Gastrocnemius medialis (tissue), 4 donors: ENCODE measurements around the gene MUC15. TPM values are rescaled to one million over a fixed set of nuclear protein-coding genes. Genes with fewer than 3 reads are reported as not detected.

Experiments
- ATAC-seq, 2 donors: fragments of 150-250 bp; one replicate each; pipeline ENCODE4 v1.9.1; 2016
- DNase-seq, 2 donors: peaks; one replicate each; pipeline ENCODE4 v3.0.0-alpha.2; 2019
- H3K27ac ChIP-seq, 4 donors: fragments of 200-600 bp; sonication (generic); 1 replicate in 1 of 4; 2 replicates in 3 of 4; pipeline ENCODE4 v1.5.1; 2016 to 2018; ENCODE audit warnings: mild to moderate bottlenecking in 2 of 4, moderate library complexity in 1 of 4
- H3K27me3 ChIP-seq, 3 donors: fragments of 200-600 bp; sonication (generic) in 2 of 3; 1 replicate in 1 of 3; 2 replicates in 2 of 3; pipeline versions ENCODE4 v1.5.1 to v1.6.0; 2016 to 2019; ENCODE audit warnings: mild to moderate bottlenecking in 1 of 3, moderate library complexity in 1 of 3
- H3K36me3 ChIP-seq, 2 donors: fragments of 200-600 bp; sonication (generic) in 1 of 2; one replicate each; pipeline ENCODE4 v1.5.1; 2017 to 2018
- H3K4me1 ChIP-seq, 2 donors: fragments of 200-600 bp; sonication (generic) in 1 of 2; one replicate each; pipeline ENCODE4 v1.5.1; 2016 to 2017; ENCODE audit warnings: mild to moderate bottlenecking in 2 of 2
- H3K4me3 ChIP-seq, 4 donors: fragments of 200-600 bp; sonication (generic) in 3 of 4; 1 replicate in 1 of 4; 2 replicates in 3 of 4; pipeline ENCODE4 v1.5.1; 2016 to 2019; ENCODE audit warnings: mild to moderate bottlenecking in 2 of 4
- H3K9me3 ChIP-seq, 3 donors: fragments of 200-600 bp; sonication (generic) in 2 of 3; 1 replicate in 1 of 3; 2 replicates in 2 of 3; pipeline ENCODE4 v1.5.1; 2016 to 2019
- POLR2A ChIP-seq, 2 donors: fragments of 450-650 bp; IDR thresholded peaks; one replicate each; pipeline ENCODE4 v1.6.1; 2017; ENCODE audit warnings: antibody characterized with exemption in 2 of 2, mild to moderate bottlenecking in 2 of 2, moderate library complexity in 2 of 2
- in situ Hi-C, 4 donors: fragments of 200-750 bp; cut with MboI; loops; one replicate each; pipeline versions ENCODE4 v1.15.0 to v1.8.0; 2017; ENCODE audit warnings: low sequenced_read_pairs in 4 of 4
- intact Hi-C: fragments of 100-400 bp; cut with DNase I; formaldehyde crosslinking; loops from one replicate; pipeline ENCODE4 v1.15.1; 2023; ENCODE audit warnings: low total_unique reads
- total RNA-seq, 4 donors: library from RNA; depleted of rRNA; stranded (reverse); fragments of >200 nt; gene quantifications; one replicate each; pipeline versions ENCODE4 v1.1.0 to v1.2.3, GENCODE V29; 2016
- TF ChIP-seq, protein P1 (sequence below), 5 experiments: fragments of 450-650 bp in 3 of 5; fragments of 200-600 bp in 2 of 5; sonication (generic) in 2 of 5; IDR thresholded peaks in 4 of 5; conservative IDR thresholded peaks in 1 of 5; 1 replicate in 4 of 5; 2 replicates in 1 of 5; pipeline ENCODE4 v1.5.1; 2016 to 2019; ENCODE audit warnings: antibody characterized with exemption in 5 of 5, mild to moderate bottlenecking in 3 of 5, moderate library complexity in 3 of 5

Gene MUC15
- total RNA-seq, 4 donors from 2014 or later = not detected

DNA sequence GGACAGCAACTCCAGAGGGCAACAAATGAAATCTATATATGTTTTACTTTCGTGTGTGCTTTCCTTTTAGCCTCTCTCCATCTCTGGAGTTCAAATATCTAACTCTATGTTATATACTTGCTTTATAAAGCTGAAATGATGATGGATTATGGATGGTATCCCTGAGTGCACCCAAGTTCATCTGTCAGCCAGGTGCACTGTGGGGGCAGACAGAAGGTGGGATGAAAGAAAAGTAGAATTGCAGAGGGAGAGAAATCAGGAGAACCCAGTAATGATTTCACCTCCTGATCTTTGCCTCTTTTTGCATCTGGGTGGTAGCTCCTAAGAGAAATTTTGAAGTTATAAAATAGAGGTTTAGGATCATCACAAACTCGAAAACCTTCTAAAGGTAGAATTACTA lies 2.4 kb downstream of the MUC15 start:
- H3K36me3 ChIP-seq = no peaks in the 10 kb centered on the region
- DNase-seq (no peak), ATAC-seq (no peak)
- no peak overlapping the region for H3K4me3 ChIP-seq
- H3K27me3 ChIP-seq = no peaks in the 10 kb centered on the region
- H3K4me1 ChIP-seq = no peaks in the 10 kb centered on the region
- intact Hi-C loops = no loop called here
- no peak for TF ChIP-seq POLR2A (IDR thresholded peaks at IDR 0.05)
- TF ChIP-seq, protein P1, sequence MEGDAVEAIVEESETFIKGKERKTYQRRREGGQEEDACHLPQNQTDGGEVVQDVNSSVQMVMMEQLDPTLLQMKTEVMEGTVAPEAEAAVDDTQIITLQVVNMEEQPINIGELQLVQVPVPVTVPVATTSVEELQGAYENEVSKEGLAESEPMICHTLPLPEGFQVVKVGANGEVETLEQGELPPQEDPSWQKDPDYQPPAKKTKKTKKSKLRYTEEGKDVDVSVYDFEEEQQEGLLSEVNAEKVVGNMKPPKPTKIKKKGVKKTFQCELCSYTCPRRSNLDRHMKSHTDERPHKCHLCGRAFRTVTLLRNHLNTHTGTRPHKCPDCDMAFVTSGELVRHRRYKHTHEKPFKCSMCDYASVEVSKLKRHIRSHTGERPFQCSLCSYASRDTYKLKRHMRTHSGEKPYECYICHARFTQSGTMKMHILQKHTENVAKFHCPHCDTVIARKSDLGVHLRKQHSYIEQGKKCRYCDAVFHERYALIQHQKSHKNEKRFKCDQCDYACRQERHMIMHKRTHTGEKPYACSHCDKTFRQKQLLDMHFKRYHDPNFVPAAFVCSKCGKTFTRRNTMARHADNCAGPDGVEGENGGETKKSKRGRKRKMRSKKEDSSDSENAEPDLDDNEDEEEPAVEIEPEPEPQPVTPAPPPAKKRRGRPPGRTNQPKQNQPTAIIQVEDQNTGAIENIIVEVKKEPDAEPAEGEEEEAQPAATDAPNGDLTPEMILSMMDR (IDR thresholded peaks at IDR 0.05 in 4 of 5, conservative IDR thresholded peaks at IDR 0.05 in 1 of 5) = no peak
- no peaks in the 10 kb centered on the region for H3K9me3 ChIP-seq
- H3K27ac ChIP-seq = no peak overlapping the region
- in situ Hi-C loops = no loop called here

DNA sequence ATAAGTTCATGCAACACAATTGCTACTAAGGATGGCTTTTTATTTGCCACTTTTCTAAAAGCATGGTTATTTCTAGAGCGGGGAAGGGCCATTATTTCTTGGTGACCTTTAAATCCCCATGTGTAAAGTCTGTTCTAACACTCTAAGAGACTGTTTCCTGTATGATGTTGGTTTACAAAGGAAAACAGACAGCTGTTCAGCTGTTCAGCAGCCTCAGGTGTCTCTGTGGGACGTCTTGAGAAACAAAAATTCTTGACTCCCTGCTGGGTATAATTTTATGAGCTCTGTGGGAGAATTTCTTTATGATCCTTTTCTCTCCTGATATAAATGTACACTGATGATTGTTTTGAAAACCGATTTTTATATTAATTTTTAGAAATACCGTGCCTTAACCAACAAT lies 13.9 kb downstream of the MUC15 start:
- TF ChIP-seq, protein P1 (IDR thresholded peaks at IDR 0.05 in 4 of 5, conservative IDR thresholded peaks at IDR 0.05 in 1 of 5) = no peak
- TF ChIP-seq POLR2A (IDR thresholded peaks at IDR 0.05) = no peak
- intact Hi-C loops (no loop called here), in situ Hi-C loops (no loop called here)
- H3K9me3 ChIP-seq = no peaks in the 10 kb centered on the region
- H3K27me3 ChIP-seq = no peaks in the 10 kb centered on the region
- no peak overlapping the region for H3K27ac ChIP-seq
- no peaks in the 10 kb centered on the region for H3K36me3 ChIP-seq
- H3K4me3 ChIP-seq = no peak overlapping the region
- no peak for ATAC-seq
- H3K4me1 ChIP-seq = no peaks in the 10 kb centered on the region
- DNase-seq = no peak

DNA sequence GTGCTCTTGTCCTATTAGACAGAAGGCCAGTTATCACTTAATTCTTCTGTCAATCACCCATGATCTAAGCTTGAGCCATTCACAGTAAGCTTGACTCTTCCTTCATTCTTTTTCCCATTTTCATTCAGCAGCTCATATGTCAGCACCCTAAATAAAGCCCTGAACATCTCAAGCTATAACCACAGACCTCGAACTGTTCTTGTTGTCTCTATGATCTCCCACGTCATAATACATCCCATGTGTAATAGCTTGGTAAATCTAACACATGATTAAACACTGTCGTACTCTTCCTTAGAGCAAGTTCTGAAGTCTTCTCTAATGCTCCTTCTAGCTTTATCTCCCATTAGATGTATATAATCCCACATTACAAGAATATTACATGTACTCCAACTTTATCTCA lies 14.4 kb downstream of the MUC15 start:
- no peaks in the 10 kb centered on the region for H3K9me3 ChIP-seq
- intact Hi-C loops (no loop called here), in situ Hi-C loops (no loop called here)
- no peaks in the 10 kb centered on the region for H3K36me3 ChIP-seq
- H3K27ac ChIP-seq = no peak overlapping the region
- no peaks in the 10 kb centered on the region for H3K27me3 ChIP-seq
- no peak overlapping the region for H3K4me3 ChIP-seq
- ATAC-seq (no peak), DNase-seq (no peak)
- no peaks in the 10 kb centered on the region for H3K4me1 ChIP-seq
- no peak for TF ChIP-seq POLR2A (IDR thresholded peaks at IDR 0.05)
- TF ChIP-seq, protein P1 (IDR thresholded peaks at IDR 0.05 in 4 of 5, conservative IDR thresholded peaks at IDR 0.05 in 1 of 5) = no peak

DNA sequence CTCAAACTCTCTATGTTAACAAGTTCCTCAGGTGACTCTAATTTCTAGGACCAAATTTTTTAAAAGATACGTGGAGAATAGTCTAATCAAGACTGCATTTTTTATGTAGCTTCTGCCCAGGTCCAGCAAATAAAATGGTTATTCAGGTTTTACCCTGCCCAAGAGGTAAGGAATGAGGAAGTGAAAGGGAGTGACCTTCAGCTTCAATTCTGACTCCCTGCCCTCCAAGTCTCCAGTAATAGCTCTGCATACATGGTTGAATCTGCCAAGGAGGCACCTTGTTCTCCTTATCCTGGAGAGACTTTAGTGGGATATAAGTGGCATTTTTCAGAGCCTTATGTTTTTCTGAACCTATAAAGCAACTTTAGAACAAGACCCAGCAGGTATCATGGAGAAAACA lies 15.5 kb downstream of the MUC15 start:
- in situ Hi-C loops = no loop called here
- no peak for ATAC-seq

DNA sequence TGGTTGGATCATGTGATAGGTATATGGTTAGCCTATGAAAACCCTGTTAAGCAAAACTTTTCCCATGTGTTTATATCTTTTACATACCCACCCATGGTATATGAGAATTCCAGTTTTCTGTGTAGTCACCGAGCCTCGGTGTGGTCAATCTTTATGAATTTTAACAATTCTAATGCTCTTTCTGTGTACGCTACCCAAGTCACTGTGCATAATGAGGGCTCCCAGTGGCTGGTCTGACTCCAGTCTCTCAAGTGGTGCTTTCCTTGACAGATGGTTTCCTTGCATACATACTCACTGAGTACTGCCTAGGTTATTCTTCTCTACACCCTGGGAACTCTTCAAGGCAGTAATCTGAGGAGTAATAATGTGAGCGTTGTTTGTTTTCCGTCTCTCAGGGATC lies 17.6 kb downstream of the MUC15 start:
- DNase-seq = no peak
- Histone ChIP-seq H3K36me3 (no peaks in the 10 kb centered on the region), H3K4me1 (no peaks in the 10 kb centered on the region), H3K9me3 (no peaks in the 10 kb centered on the region), H3K27ac (no peak overlapping the region), H3K4me3 (no peak overlapping the region), H3K27me3 (no peaks in the 10 kb centered on the region)
- TF ChIP-seq POLR2A (IDR thresholded peaks at IDR 0.05) = no peak
- in situ Hi-C loops (no loop called here), intact Hi-C loops (no loop called here)
- no peak for ATAC-seq

More for the DNA sequence above, 15.5 kb downstream of the MUC15 start:
- Histone ChIP-seq H3K27me3 (no peaks in the 10 kb centered on the region), H3K27ac (no peak overlapping the region), H3K36me3 (no peaks in the 10 kb centered on the region), H3K9me3 (no peaks in the 10 kb centered on the region), H3K4me3 (no peak overlapping the region), H3K4me1 (no peaks in the 10 kb centered on the region)
- DNase-seq = no peak
- no peak for TF ChIP-seq POLR2A (IDR thresholded peaks at IDR 0.05)
- TF ChIP-seq, protein P1 (IDR thresholded peaks at IDR 0.05 in 4 of 5, conservative IDR thresholded peaks at IDR 0.05 in 1 of 5) = no peak
- intact Hi-C loops = no loop called here
